KMS-11 (cell line): ENCODE data around the gene RELL1.

Experiments
- H2AFZ ChIP-seq: fragments of 200-600 bp; sonication (generic); 2 replicates; pipeline ENCODE4 v1.6.1; 2016; ENCODE audit warnings: antibody characterized with exemption, mixed run types, low read depth
- H3K27ac ChIP-seq: fragments of 200-600 bp; sonication (generic); 2 replicates; pipeline ENCODE4 v1.6.1; 2016; ENCODE audit warnings: mild to moderate bottlenecking, mixed run types
- H3K27me3 ChIP-seq: fragments of 200-600 bp; sonication (generic); 2 replicates; pipeline ENCODE4 v1.6.1; 2017; ENCODE audit warnings: mild to moderate bottlenecking, low read depth, mixed run types, moderate library complexity; ENCODE audit not compliant: insufficient read depth
- H3K36me3 ChIP-seq: fragments of 200-600 bp; sonication (generic); 2 replicates; pipeline ENCODE4 v1.6.1; 2017; ENCODE audit warnings: mild to moderate bottlenecking, mixed run types; ENCODE audit not compliant: insufficient read depth
- H3K4me1 ChIP-seq: fragments of 200-600 bp; sonication (generic); 2 replicates; pipeline ENCODE4 v1.6.1; 2016; ENCODE audit warnings: mild to moderate bottlenecking, low read depth, mixed run types; ENCODE audit not compliant: poor library complexity, severe bottlenecking
- H3K4me2 ChIP-seq: fragments of 200-600 bp; sonication (generic); 2 replicates; pipeline ENCODE4 v1.7.0; 2016; ENCODE audit warnings: mild to moderate bottlenecking, mixed run types
- H3K4me3 ChIP-seq: fragments of 200-600 bp; sonication (generic); IDR thresholded peaks from 2 replicates; pipeline ENCODE4 v1.6.1; 2017; ENCODE audit warnings: low read depth, low read length, mixed read lengths; ENCODE audit not compliant: insufficient read depth
- H3K79me2 ChIP-seq: fragments of 200-600 bp; sonication (generic); 2 replicates; pipeline ENCODE4 v1.6.1; 2016; ENCODE audit warnings: low read depth, mixed run types; ENCODE audit not compliant: insufficient read depth
- H3K9ac ChIP-seq: fragments of 200-600 bp; sonication (generic); 2 replicates; pipeline ENCODE4 v1.6.1; 2016; ENCODE audit warnings: mild to moderate bottlenecking, mixed run types
- H4K20me1 ChIP-seq: fragments of 200-600 bp; sonication (generic); 2 replicates; pipeline ENCODE4 v1.6.1; 2016; ENCODE audit warnings: mild to moderate bottlenecking, mixed run types; ENCODE audit not compliant: insufficient read depth
- CTCF ChIP-seq: fragments of 200-600 bp; sonication (generic); conservative IDR thresholded peaks from 2 replicates; pipeline ENCODE4 v1.6.1; 2017; ENCODE audit warnings: low read depth, mild to moderate bottlenecking, antibody characterized with exemption, low read length, moderate library complexity, mixed read lengths

The RELL1 gene

DNA sequence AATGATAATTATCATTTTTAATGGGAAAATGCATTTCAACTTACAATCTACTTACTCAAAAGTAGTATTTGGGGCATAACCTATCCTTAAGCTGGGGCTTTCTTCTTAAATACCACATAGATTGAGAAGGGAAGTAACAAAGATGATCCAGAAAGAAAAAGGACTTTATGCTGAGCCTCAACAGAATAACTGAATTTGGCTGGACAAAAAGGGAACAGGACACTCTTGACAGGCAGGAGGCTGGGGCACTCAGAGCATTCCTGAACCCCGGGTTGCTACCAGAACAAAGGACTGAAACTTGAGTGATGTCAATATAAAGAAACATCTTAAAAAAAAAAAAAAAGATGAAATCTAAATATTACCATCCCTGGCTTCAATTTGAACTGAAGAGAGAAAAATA lies 23.9 kb downstream of the RELL1 start:
- H3K79me2 ChIP-seq: no peaks in the 10 kb centered on the region
- H3K27ac ChIP-seq: no peak overlapping the region
- H3K4me1 ChIP-seq: no peaks in the 10 kb centered on the region
- no peaks in the 10 kb centered on the region for H4K20me1 ChIP-seq
- no peaks in the 10 kb centered on the region for H3K27me3 ChIP-seq
- TF ChIP-seq CTCF: no peak
- H3K9ac ChIP-seq: no peak overlapping the region
- H2AFZ ChIP-seq: no peak overlapping the region
- no peaks in the 10 kb centered on the region for H3K36me3 ChIP-seq
- H3K4me3 ChIP-seq: no peak overlapping the region
- H3K4me2 ChIP-seq: no peak overlapping the region

DNA sequence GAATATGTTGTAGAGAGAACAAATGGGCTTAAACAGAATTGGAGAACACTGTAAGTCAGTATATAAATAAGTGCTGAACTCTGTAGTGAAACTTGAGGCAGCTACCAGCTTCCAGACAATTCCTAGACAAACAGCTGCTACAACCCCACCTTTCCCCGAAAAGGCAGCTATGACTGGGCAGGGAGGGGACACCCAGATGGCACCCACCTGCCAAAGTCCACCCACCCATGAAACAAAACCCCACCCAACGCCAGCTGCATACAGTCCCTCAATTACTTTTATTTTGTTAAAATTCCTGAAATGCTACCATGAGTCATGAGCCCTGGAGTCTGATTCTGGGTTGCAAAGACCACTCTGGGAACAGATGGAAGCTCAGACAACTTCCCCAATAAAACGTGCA lies 24.4 kb downstream of the RELL1 start:
- Histone ChIP-seq H3K36me3 (no peaks in the 10 kb centered on the region), H3K4me3 (no peak overlapping the region), H3K27me3 (no peaks in the 10 kb centered on the region), H4K20me1 (no peaks in the 10 kb centered on the region), H3K27ac (no peak overlapping the region), H3K4me1 (no peaks in the 10 kb centered on the region), H3K79me2 (no peaks in the 10 kb centered on the region), H3K9ac (no peak overlapping the region), H2AFZ (no peak overlapping the region), H3K4me2 (no peak overlapping the region)
- no peak for TF ChIP-seq CTCF

DNA sequence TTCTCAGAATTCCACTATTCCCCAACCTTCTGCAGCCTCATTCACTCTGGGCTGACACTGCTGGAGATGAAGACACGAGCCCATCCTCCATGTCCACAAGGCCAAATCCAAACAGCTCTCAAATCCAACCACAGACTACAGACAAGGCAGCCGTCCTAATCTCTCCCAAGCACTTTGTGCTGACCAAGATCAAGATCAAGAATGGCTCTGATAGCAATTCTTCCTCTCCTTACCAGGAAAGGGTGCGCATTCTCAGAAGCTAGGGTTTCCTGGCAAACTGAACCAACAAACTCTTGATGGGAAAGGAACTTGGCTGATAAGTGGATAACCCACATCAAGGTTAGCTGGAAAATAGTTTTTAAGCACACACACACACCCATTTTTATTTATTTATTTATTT lies 26.5 kb downstream of the RELL1 start:
- Histone ChIP-seq H3K27ac (no peak overlapping the region), H3K4me2 (no peak overlapping the region), H3K27me3 (no peaks in the 10 kb centered on the region), H2AFZ (no peak overlapping the region), H3K4me1 (no peaks in the 10 kb centered on the region), H3K4me3 (no peak overlapping the region), H3K9ac (no peak overlapping the region), H4K20me1 (no peaks in the 10 kb centered on the region), H3K36me3 (no peaks in the 10 kb centered on the region), H3K79me2 (no peaks in the 10 kb centered on the region)
- TF ChIP-seq CTCF: no peak

GRCh38 chr4:37656649-37657048 lies 29.5 kb downstream of the RELL1 start:
- TF ChIP-seq CTCF: no peak
- H4K20me1 ChIP-seq: no peaks in the 10 kb centered on the region
- H3K27ac ChIP-seq: no peak overlapping the region
- H3K9ac ChIP-seq: no peak overlapping the region
- H3K4me1 ChIP-seq: no peaks in the 10 kb centered on the region
- H3K4me3 ChIP-seq: no peak overlapping the region
- H2AFZ ChIP-seq: no peak overlapping the region
- H3K79me2 ChIP-seq: no peaks in the 10 kb centered on the region
- H3K36me3 ChIP-seq: no peaks in the 10 kb centered on the region
- H3K4me2 ChIP-seq: no peak overlapping the region
- no peaks in the 10 kb centered on the region for H3K27me3 ChIP-seq

- no peak overlapping the region for H3K9ac ChIP-seq
- no peaks in the 10 kb centered on the region for H3K4me1 ChIP-seq
- no peak for TF ChIP-seq CTCF
- no peak overlapping the region for H3K27ac ChIP-seq
- H3K79me2 ChIP-seq: no peaks in the 10 kb centered on the region
- no peak overlapping the region for H3K4me3 ChIP-seq
- H3K4me2 ChIP-seq: no peak overlapping the region
- no peak overlapping the region for H2AFZ ChIP-seq
- no peaks in the 10 kb centered on the region for H4K20me1 ChIP-seq
- no peaks in the 10 kb centered on the region for H3K36me3 ChIP-seq
- no peaks in the 10 kb centered on the region for H3K27me3 ChIP-seq
Measured at GRCh38 chr4:37653601-37654000, 32.6 kb downstream of the RELL1 start.
